Activated CD8-positive, alpha-beta T cell treated with anti-CD3 and anti-CD28 coated beads, Interleukin-2, amount 10 ng/mL, durations not matched to agents 7 days and 5 days (primary cell): Measurements from ENCODE around the gene YAP1. TPM values are rescaled to one million over a fixed set of nuclear protein-coding genes. Genes with fewer than 3 reads are reported as not detected.

Experiments
- ATAC-seq: fragments of 150-1000 bp; cut with Tn5 transposase; one replicate; pipeline ENCODE4 v1.10.0; 2021; ENCODE audit warnings: moderate library complexity
- CTCF ChIA-PET: fragments of 350-600 bp; sonication (Branson Sonifier 250); formaldehyde crosslinking; loops from one replicate; lab custom pipeline; 2021; ENCODE audit warnings: antibody characterized with exemption; lab: Charles Lee
- POLR2A ChIA-PET: fragments of 350-600 bp; sonication (Branson Sonifier 250); formaldehyde crosslinking; loops from one replicate; lab custom pipeline; 2021; ENCODE audit warnings: antibody characterized with exemption; lab: Charles Lee
- DNase-seq: peaks from one replicate; pipeline ENCODE4 v3.0.0-alpha.2; 2020
- H3K27ac Mint-ChIP-seq: one replicate; pipeline ENCODE4 v1.8.0; 2021; ENCODE audit warnings: mild to moderate bottlenecking, mixed read lengths
- H3K27me3 Mint-ChIP-seq: one replicate; pipeline ENCODE4 v1.8.0; 2021; ENCODE audit warnings: low read depth, mixed read lengths
- H3K36me3 Mint-ChIP-seq: one replicate; pipeline ENCODE4 v1.8.0; 2021; ENCODE audit warnings: low read depth, mixed read lengths
- H3K4me1 Mint-ChIP-seq: one replicate; pipeline ENCODE4 v1.8.0; 2021; ENCODE audit warnings: low read depth, mixed read lengths
- H3K4me3 Mint-ChIP-seq: one replicate; pipeline ENCODE4 v1.8.0; 2021; ENCODE audit warnings: mild to moderate bottlenecking, mixed read lengths
- H3K9me3 Mint-ChIP-seq: one replicate; pipeline ENCODE4 v1.8.0; 2022; ENCODE audit warnings: mixed read lengths; ENCODE audit not compliant: insufficient read depth
- total RNA-seq, 2 experiments: library from RNA; stranded (reverse); gene quantifications; one replicate each; pipeline ENCODE4 v1.2.3, GENCODE V29; 2021

YAP1 gene
- total RNA-seq, 2 experiments from 2014 or later, result not detected

DNA sequence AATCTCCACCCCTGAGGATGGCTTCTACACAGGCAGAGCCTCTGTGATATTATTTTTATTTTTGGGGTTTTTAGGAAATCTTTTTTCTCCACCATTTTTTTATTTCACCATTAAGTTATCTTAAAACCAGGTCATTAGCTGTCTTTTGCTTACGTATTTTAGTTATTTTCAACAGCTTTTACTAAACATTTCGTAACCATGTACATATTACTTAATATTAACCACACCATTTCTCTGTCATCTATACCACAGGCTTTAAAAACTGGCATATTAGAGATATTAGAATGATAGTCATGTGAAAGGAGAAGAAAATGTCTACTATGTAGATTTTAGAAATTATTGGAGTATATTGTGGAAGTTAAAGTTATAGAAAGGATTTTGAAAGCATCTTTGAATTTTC is 37.4 kb downstream of the YAP1 start:
- ATAC-seq (no peak), DNase-seq (no peak)
- H3K4me3 Mint-ChIP-seq, result no peak overlapping the region
- H3K27me3 Mint-ChIP-seq, result peaks cover 10% of the 10 kb centered on the region
- POLR2A ChIA-PET, result no interaction called here
- no peaks in the 10 kb centered on the region for H3K36me3 Mint-ChIP-seq
- no peak overlapping the region for H3K27ac Mint-ChIP-seq
- CTCF ChIA-PET, result no interaction called here
- no peaks in the 10 kb centered on the region for H3K9me3 Mint-ChIP-seq
- no peaks in the 10 kb centered on the region for H3K4me1 Mint-ChIP-seq

DNA sequence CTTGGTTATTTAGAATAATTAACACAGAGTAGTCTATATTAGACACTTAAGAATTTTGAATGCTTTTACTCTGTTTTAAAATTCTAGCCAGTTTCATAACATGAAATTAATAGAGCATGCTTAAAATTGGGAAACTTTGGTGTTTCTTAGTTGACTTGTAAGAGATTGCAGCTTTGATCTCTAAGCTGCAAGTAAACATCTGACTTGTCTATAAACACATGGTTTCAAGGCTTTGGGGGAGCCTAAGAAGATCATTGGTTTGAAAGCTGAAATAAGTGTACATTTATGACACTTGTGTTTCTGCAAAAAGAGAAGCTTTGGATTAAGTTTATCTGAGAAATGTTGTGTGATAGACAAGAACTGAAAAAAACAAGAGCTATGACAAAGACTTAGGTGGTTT is 37.8 kb downstream of the YAP1 start:
- DNase-seq, result no peak
- H3K36me3 Mint-ChIP-seq, result no peaks in the 10 kb centered on the region
- no peaks in the 10 kb centered on the region for H3K9me3 Mint-ChIP-seq

DNA sequence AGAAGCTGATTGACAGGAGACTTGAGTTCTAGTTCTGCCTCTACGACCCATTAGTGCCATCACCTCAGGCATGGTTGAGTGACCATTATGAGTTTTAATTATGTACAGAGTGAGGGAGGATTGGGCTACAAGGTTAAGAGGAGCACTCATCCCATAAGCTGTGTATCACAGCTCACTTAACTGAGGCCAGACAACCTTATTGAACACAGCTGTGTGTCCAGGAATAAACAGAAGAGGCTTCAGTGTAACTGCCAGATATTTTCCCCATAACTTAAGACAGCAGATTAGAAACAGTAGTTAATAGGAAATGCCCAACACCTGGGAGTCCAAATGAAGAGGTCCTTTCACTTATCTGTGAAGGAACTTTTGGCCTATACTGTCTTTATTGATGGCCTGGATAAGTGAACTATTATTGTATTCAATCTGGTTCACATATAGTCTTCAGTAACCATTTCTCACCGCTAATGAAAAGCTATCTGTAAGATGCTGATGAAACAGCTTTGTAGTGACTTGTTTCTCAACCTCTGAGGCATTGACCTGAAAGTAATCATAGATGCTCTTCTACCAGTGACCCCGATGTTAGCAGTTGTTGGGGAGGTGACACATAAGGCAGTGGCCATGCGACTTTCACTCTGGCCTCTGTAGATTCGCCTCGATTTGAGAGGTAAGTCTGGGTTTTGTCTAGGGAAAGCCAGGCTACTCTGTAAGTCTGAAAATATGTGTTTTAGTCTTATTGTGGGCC is 41.7 kb downstream of the YAP1 start:
- ATAC-seq, result no peak
- no peak for DNase-seq
- ChIA-PET POLR2A (no interaction called here), CTCF (no interaction called here)
- Mint-ChIP-seq H3K36me3 (no peaks in the 10 kb centered on the region), H3K27ac (no peak overlapping the region), H3K9me3 (no peaks in the 10 kb centered on the region), H3K4me1 (no peaks in the 10 kb centered on the region), H3K4me3 (no peak overlapping the region), H3K27me3 (peaks cover 4% of the 10 kb centered on the region)

More for the DNA sequence above, 37.8 kb downstream of the YAP1 start:
- ChIA-PET CTCF (no interaction called here), POLR2A (no interaction called here)
- H3K4me3 Mint-ChIP-seq, result no peak overlapping the region
- no peak overlapping the region for H3K27ac Mint-ChIP-seq
- peaks cover 10% of the 10 kb centered on the region for H3K27me3 Mint-ChIP-seq
- H3K4me1 Mint-ChIP-seq, result no peaks in the 10 kb centered on the region
- no peak for ATAC-seq

DNA sequence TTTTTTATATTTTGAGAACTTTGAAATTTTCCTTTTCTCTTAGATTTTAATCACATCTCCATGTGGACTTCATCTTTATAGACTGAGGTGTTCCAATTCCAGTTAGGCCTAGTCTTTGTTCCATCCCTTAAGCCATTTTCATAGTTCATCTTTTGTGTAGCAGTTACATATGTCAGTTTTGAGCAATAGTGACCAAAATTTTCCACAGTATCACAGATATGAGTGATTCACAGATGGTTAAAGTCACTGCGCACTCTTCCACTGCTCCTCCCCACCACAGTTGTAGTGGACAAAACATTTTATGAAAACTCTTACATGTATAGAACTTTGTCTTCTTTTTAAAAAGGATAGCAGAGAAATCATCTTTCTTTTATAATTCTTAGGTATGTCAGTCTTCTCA is 42.8 kb downstream of the YAP1 start:
- peaks cover 6% of the 10 kb centered on the region for H3K27me3 Mint-ChIP-seq
- no peak overlapping the region for H3K27ac Mint-ChIP-seq
- no peaks in the 10 kb centered on the region for H3K4me1 Mint-ChIP-seq
- DNase-seq (no peak), ATAC-seq (no peak)
- H3K9me3 Mint-ChIP-seq, result no peaks in the 10 kb centered on the region
- ChIA-PET CTCF (no interaction called here), POLR2A (no interaction called here)
- H3K4me3 Mint-ChIP-seq, result no peak overlapping the region
- no peaks in the 10 kb centered on the region for H3K36me3 Mint-ChIP-seq

DNA sequence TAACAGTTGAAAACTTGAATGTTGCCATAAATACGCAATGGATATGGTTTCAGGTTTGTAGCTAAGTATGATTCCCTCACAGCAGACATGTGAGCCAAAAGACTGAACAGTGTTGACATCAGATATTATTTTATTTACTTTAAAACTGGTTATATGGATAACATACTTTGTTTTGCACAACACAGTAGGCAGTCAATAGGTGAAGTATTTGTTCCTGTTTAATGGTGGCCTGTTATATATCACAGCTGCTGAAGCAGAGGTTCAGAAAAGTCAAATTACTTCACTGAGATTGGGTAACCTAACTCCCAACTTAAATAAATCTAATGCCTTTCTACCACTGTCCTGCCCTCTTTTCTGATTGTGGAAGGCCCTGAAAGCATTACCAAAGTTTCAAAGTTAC is 44.6 kb downstream of the YAP1 start:
- POLR2A ChIA-PET, result no interaction called here
- Mint-ChIP-seq H3K9me3 (no peaks in the 10 kb centered on the region), H3K36me3 (no peaks in the 10 kb centered on the region), H3K4me3 (no peak overlapping the region), H3K27ac (no peak overlapping the region), H3K4me1 (no peaks in the 10 kb centered on the region), H3K27me3 (peaks cover 2% of the 10 kb centered on the region)
- CTCF ChIA-PET, result no interaction called here
- DNase-seq (no peak), ATAC-seq (no peak)

DNA sequence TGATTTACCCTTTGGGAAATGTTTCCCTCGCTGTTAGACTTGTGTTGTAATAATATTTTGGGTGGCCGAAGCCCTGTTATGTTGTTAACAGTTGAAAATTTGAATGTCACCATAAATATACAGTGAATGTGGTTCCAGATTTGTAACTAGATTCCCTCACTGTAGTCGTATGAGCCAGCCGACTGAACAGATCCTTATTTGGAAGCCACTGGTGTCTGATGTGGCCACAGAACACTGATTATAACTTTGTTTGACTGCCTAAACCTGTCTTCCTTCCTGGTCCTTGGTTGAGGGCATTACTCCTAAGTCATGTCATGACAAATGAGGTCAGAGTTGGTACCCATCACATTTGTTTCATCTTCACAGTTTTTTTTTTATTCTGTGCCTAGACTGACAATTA is 45.4 kb downstream of the YAP1 start:
- ChIA-PET CTCF (no interaction called here), POLR2A (no interaction called here)
- ATAC-seq (no peak), DNase-seq (no peak)
- H3K4me1 Mint-ChIP-seq, result no peaks in the 10 kb centered on the region
- no peaks in the 10 kb centered on the region for H3K36me3 Mint-ChIP-seq
- no peak overlapping the region for H3K27ac Mint-ChIP-seq
- no peak overlapping the region for H3K4me3 Mint-ChIP-seq
- H3K9me3 Mint-ChIP-seq, result no peaks in the 10 kb centered on the region
- H3K27me3 Mint-ChIP-seq, result peaks cover 2% of the 10 kb centered on the region

DNA sequence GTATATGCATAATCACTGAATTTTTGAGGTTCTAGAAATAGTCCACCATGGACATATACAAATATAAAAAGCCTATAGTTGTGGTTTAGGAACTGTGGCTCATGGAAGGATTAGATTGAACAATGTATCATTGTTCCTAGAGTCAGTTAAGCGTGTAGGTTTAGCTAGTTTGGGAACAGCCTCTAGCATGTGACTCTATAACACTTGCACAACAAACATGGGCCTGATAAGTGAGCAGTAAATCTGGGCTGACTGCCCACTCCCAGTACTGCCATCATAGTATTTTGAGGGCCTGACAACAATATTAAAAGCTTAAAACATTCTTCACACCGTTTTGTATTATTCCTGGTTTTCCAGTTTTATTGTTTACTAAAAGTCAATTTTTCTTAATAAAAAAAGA is 47.0 kb downstream of the YAP1 start:
- Mint-ChIP-seq H3K4me1 (no peaks in the 10 kb centered on the region), H3K27me3 (peaks cover 2% of the 10 kb centered on the region), H3K4me3 (no peak overlapping the region), H3K27ac (no peak overlapping the region), H3K36me3 (no peaks in the 10 kb centered on the region), H3K9me3 (no peaks in the 10 kb centered on the region)
- ATAC-seq (no peak), DNase-seq (no peak)
- ChIA-PET CTCF (no interaction called here), POLR2A (no interaction called here)

DNA sequence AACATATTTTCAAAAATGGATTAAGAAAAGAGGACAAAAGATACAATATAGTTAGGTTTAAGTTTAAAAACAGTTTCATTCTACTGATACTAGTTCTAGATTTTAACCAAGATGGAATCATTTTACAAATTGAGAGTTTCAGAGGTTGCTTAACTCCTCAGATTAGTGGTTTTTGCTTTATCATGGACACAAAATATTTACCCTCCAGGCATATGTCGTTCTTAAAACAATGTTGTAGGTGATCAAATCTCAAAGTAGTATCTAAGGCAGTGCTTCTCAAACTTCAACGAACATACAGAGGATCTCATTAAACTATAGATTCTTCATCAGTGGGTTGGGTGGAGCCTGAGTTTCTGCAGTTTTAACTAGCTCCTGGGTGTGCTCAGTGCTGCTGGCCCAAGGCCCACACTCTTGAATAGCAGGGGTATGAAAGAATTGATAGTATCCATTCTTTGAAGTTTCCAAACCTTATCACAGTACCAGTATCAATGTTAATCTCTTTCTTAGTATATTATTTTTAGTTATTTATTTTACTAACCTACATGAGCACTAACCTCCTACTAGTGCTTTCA is 48.0 kb downstream of the YAP1 start:
- DNase-seq (no peak), ATAC-seq (no peak)
- H3K27me3 Mint-ChIP-seq, result peaks cover 2% of the 10 kb centered on the region
- ChIA-PET POLR2A (no interaction called here), CTCF (no interaction called here)
- no peaks in the 10 kb centered on the region for H3K36me3 Mint-ChIP-seq
- H3K27ac Mint-ChIP-seq, result no peak overlapping the region
- no peaks in the 10 kb centered on the region for H3K9me3 Mint-ChIP-seq
- H3K4me3 Mint-ChIP-seq, result no peak overlapping the region
- no peaks in the 10 kb centered on the region for H3K4me1 Mint-ChIP-seq

DNA sequence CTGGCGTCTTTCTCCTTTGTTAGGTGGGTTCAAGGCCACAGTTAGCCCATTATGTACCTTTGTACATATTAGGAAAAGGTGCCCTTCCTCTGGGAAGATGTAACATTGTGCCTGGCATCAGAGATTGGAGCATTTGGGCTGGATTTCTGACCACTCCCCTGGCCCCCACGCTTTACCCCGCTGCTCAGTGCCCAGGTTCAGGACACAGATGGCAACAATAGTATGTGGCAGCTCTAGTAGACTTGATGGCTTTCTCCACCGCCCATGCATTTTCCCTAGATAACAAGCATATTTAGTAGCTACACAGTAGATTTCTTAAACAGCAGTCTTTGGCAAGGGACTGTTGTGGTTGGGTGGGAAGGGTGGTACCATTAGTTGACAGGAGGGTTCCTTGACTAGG is 53.1 kb downstream of the YAP1 start:
- ChIA-PET CTCF (no interaction called here), POLR2A (no interaction called here)
- no peaks in the 10 kb centered on the region for H3K4me1 Mint-ChIP-seq
- ATAC-seq, result no peak
- H3K36me3 Mint-ChIP-seq, result no peaks in the 10 kb centered on the region
- DNase-seq, result no peak
- H3K4me3 Mint-ChIP-seq, result no peak overlapping the region
- no peaks in the 10 kb centered on the region for H3K27me3 Mint-ChIP-seq
- H3K9me3 Mint-ChIP-seq, result no peaks in the 10 kb centered on the region
- H3K27ac Mint-ChIP-seq, result no peak overlapping the region

DNA sequence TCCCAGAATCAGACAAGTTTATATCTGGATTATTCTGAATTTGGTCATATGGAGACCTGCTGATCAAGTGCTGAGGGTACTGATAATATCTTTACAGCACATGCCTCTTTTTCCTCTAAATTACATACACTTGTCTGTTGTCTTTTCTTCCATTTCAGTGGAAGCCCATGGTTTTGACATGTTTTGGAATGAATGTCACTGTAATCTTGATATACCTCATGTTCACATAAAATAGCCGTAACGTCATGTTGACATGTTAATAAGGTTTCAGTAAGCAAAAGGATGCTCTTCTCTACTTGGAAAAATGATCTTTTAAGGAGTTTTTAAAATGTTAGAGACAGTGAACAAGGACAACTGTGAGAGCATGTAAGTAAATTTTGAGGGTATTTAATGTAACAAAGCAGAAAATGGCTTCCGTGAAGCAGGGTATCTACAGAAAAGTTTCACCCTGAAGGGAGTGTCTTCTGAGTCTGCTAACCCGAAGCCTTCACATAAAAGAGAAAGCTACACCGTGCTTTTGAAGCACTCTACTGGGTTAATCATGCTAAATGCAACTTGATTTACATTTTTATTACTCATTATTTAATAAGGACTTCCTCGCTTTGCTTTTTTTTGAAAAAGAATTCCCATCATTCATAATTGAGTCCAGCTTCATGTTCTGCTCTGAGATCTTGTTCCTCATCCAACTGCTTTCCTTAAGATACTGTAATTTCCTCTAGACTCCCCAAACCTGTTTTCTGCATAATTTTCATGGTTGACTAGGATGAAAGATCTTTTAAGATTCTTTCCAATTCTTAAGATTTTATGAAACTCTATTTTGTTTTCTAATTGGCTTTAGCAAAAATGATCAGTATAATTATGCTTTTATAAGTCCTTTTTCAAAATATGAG is 56.2 kb downstream of the YAP1 start:
- ATAC-seq, result no peak
- no peaks in the 10 kb centered on the region for H3K9me3 Mint-ChIP-seq
- no peaks in the 10 kb centered on the region for H3K4me1 Mint-ChIP-seq
- H3K27me3 Mint-ChIP-seq, result peaks cover 2% of the 10 kb centered on the region
- H3K4me3 Mint-ChIP-seq, result no peak overlapping the region
- no peak overlapping the region for H3K27ac Mint-ChIP-seq
- ChIA-PET POLR2A (no interaction called here), CTCF (no interaction called here)
- no peaks in the 10 kb centered on the region for H3K36me3 Mint-ChIP-seq
- no peak for DNase-seq

DNA sequence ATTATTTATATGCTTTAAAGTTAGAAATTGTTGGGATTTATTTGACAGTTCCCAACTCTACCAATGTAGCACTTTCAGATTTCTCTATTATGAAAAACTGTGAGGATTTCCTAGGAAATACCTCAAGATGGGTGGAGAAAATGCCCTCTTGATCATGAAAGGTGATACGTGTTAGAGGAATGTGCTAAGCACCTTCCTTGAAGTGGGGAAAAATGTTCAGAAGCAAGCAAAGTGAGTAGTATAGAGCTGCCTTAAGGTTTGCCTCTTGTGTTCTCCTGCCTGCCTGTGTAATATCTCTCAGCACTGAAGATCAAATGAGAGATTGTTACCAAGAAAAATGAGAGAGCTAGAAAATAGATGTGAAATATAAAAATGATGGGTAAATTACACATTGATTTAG is 58.2 kb downstream of the YAP1 start:
- ChIA-PET CTCF (no interaction called here), POLR2A (no interaction called here)
- Mint-ChIP-seq H3K4me3 (no peak overlapping the region), H3K27ac (no peak overlapping the region), H3K27me3 (peaks cover 8% of the 10 kb centered on the region), H3K36me3 (no peaks in the 10 kb centered on the region), H3K9me3 (no peaks in the 10 kb centered on the region), H3K4me1 (no peaks in the 10 kb centered on the region)
- ATAC-seq, result no peak
- no peak for DNase-seq

DNA sequence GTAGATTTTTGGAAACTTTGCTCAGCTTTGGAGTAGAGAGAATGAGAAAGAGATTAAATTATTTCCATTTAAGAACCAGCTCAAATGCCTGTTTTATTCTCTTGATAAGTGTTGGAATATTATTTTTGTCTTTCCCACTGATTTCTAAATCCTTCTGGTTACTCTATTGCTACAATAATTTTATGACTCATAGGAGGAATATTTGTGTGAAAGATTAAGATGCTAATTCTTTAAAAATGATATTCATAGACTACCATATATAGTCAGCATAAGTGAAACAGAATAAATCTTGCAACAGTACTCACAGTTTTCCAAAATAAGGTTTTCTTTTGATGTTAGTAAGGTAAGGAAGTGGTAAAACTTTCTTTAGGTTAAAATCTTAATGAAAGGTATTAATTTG is 60.9 kb downstream of the YAP1 start:
- H3K4me3 Mint-ChIP-seq, result no peak overlapping the region
- DNase-seq, result no peak
- H3K4me1 Mint-ChIP-seq, result no peaks in the 10 kb centered on the region
- H3K9me3 Mint-ChIP-seq, result no peaks in the 10 kb centered on the region
- H3K36me3 Mint-ChIP-seq, result no peaks in the 10 kb centered on the region
- ChIA-PET CTCF (no interaction called here), POLR2A (interaction anchor here (1.2 kb wide), 1 partner anchor 11 kb away, joined by 3 read pairs; no protein-coding TSS in a partner anchor)
- H3K27ac Mint-ChIP-seq, result no peak overlapping the region
- peaks cover 8% of the 10 kb centered on the region for H3K27me3 Mint-ChIP-seq
- no peak for ATAC-seq
